GM18519 (cell line): Measurements from ENCODE around the gene TSNAX.

ENCODE experiments used
- ATAC-seq: cut with Tn5 transposase; IDR thresholded peaks from one replicate; pipeline ENCODE4 v1.9.1; 2021; ENCODE audit warnings: mild to moderate bottlenecking, moderate library complexity; ENCODE audit not compliant: unreplicated experiment, low FRiP score

Gene TSNAX

DNA sequence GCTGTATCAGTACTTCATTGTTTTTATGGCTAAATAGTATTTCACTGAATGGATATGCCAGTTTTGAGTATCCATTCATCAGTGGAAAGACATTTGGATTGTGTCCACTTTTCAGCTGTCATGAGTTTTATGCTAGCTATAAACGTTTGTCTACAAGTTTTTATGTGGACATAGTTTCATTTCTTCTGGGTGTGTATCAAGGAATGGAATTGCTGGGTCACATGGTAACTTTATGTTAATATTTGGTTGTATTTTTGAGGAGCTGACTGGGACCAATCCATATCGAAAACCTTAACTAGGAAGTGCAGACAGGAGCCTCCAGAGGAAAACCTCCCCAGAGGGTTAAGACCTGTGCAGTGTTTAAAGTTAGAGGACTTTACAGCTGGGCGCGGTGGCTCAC lies 66.3 kb downstream of the TSNAX start:
- ATAC-seq, result no peak

DNA sequence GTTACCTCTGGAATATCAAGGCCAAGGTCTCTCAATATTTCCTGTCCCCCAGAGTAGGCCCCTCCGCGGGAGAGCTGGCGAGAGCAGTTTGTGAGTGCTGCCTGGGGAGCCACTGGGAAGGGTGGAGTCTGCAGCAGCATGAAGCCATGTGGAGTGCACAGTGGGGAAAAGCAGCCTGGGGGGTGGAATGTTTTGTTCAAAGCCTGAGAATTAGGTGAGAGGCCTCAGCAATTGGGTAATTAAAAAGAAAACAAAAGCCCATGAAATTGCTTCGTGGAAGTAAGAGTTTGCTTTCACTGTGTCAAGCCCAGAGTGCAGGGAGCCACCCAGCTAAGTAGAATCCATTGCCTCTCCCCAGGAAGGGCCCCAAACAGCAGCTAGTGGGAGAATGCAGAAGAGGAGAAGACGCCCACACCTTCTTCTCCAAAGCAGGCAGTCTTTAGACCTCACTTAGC lies 67.9 kb downstream of the TSNAX start:
- ATAC-seq, result no peak

DNA sequence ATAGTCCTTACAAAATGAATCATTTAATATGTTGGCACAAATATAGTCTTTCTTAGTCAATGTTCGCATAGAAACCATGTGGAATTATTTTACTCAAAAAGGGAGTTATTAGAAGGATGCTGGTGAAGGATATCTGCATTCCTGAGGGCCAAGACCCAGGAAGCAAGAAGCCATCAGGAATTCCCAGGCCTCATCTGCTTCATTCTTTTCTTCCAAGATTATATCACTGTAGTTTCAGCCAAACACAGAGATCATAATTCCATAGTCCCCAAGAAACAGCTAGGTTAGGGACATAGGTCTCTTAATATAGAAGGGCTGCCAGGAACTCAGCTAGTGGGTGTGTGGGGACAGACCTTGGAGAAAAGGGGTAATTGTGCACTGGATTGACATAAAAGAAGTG lies 69.5 kb downstream of the TSNAX start:
- no peak for ATAC-seq

DNA sequence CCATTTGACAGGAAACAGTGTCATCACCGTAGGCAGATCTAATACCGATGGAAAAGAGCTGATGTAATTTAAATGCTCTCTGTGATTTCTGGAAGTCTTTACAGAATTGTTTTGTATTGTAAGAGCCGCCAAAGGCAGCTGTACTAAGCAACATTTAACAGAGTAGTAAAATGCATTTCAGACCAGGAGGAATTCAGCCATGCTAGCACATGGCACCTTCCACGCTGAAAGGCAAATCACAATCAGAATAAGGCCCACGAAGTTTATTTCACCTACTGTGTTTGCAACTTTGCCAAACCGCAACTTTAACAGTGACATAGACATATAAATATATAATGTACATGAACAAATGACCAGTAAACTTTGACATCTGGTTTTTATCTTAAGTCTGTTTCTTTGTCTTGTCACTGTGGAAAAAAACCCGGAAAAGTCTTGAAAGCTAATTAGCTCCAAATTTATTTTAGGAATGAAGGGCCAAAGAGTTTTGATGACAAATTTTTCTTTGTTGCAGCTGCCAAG lies 72.0 kb downstream of the TSNAX start:
- no peak for ATAC-seq

DNA sequence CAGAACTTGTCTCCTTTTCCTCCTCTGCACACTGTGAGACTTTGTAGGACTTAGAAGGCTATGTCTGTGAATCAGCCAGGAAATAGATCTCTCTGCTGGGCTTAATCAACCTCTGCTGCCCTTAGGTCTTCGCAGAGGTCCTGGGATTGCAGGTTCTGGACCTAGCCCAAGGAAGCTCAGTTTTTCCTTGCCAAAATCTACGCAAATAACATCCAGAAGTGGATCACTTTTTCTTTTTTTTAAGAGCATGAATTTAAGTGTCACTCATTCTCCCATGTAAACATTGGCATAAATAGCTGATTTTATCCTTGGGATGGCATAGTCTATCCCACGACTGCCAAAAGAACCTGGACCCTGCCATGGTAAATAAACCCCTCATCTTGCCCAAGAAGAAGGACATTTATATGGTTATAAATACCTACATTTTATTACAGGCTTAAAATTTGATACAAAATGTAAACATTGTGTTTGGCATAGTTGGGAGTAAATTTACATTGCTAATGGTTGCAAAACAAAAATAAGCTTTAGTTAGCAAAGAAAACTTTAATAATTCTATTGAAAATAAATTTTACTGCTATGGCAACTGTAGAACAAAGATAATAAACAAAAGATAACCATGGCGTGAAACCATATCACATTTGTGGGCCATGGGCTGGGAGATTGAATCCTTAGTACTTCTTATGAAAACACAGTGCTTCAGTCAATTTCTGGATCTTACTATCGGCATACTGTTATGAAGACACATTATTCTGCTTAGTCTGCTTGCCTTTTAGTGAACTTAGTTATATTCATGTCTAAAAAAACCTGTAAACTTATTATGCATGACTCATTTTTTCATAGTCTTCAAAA lies 73.6 kb downstream of the TSNAX start:
- no peak for ATAC-seq

DNA sequence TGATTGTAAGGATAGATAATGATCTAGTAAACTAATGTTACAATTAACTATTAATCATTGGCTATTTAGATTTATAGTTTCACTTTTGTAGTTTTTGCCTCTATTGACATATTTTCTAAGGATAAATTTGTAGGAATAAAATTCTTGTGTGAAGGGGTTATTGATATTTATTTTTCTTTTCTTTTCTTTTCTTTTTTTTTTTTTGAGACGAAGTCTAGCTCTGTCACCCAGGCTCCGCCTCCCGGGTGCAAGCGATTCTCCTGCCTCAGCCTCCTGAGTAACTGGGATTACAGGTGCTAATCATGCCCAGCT lies 74.2 kb downstream of the TSNAX start:
- ATAC-seq, result no peak

DNA sequence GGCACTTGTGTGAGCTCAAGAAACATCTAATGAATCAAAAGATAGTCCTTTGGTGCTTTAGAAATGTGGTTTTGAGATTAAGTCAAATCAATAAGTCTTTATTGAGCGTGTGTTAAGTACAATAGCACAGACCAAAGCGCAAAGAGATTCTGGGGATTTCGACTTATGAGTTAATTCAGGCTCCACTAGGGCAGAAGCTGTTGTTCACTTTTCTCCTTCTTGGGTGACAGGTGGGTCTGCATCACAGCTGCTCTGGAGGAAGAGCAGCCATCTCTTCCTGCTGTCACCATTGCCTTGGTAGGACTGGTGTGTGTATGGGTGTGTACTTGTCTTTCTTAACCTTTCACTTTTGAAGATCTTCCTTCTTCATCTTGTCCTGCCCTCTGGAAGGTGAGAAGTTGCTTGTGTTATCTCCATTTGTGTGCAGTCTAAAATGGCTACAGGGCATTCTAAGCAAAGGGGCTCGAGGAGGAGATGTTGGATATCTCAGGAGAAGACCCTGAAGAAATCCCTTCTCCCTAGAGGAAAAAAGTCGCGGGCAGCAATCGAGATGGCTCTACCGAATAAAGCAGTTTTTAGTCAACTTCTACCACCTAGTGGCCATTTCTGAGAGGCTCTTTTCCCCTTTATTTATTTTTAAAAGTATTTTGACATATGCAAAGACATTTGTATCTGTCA lies 75.3 kb downstream of the TSNAX start:
- peak; percentile 56 for ATAC-seq

DNA sequence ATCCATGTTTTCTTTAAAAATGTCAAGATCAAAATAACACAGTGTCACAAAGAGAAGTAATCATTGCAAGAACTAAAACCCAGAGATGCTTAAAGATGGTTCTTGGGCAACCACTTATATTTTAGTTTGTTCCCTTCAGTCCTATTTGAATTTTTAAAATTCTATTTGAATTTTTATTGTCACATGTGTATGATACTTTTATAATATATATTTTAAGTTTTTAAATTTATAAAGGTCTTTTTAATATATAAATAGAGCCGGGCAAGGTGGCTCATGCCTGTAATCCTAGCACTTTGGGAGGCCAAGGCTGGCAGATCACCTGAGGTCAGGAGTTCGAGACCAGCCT lies 75.8 kb downstream of the TSNAX start:
- ATAC-seq, result no peak

DNA sequence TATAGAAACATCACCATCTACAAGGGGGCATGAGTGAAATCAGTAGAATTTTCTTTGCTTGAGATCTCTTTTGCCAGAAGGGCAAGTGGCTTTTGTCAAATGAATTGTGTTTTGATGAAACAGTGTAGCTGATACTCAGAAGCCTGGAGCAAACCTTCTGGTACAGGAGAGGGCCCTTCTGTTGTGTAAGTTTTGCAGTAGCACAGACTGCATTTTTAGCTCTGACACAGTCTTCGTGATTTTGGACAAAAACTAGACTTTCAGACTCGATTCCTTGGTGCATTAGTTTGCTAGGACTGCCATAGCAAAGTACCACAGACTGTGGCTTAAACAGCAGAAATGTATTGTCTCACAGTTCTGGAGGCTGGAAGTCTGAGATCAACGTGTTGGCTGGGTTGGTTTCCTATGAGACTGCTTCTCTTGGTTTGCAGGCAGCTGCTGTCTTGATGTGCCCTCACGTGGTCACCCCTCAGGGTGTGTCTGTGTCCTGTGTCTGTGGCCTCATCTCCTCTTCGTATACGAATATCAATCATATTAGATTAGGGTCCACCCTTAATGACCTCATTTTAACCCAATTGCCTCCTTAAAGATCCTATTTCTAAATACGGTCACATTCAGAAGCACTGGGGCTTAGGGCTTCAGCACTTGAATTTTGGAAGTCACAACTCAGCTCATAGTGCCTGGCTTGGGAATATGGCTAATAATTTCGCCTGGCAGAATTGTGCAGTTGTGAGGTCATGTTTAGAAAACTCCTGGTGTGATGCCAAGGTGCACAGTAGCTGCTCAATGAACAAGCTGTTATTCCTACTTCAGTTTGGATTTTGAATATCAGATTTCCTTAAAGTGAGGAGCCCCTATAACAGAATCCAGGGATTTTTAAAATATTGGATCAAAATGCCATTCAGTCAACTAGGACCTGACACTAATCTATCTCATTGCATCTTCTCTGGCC lies 77.0 kb downstream of the TSNAX start:
- no peak for ATAC-seq

DNA sequence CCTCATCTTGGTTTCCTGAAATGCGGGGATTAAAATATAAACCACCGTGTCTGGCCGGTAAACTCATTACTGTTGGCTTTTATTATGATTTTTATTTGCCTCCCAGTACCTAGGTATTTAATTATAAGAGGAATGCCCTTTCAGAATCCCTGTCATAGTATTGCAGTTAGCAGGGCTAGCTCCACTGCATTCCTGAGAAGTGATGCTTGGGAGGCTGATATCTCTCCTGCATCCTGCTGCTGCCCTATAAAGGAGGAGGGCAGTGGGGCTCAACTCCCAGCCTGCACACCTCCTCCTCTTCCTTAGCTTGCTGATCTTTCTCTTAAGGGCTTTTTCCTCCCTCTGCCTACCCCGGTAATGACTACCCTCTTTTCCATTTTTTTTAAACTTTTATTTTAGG lies 78.2 kb downstream of the TSNAX start:
- no peak for ATAC-seq

DNA sequence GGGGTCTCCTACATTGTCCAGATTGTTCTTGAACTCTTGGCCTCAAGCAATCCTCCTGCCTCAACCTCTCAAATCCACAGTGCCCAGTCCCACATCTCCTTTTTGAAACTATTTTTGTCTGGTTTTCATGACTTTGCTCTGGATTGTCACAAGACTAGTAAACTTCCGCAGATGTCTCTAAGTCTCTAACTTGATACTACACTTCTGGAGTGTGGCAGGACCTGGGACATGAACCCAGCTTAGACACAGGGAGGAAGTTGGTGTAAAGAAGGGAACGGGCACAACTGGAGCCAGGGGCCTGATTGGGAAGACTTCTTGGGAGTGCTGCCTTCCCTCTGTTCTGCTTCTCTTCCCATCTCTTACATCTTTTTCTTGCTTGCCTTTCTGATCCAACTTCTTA lies 81.9 kb downstream of the TSNAX start:
- ATAC-seq, result no peak

DNA sequence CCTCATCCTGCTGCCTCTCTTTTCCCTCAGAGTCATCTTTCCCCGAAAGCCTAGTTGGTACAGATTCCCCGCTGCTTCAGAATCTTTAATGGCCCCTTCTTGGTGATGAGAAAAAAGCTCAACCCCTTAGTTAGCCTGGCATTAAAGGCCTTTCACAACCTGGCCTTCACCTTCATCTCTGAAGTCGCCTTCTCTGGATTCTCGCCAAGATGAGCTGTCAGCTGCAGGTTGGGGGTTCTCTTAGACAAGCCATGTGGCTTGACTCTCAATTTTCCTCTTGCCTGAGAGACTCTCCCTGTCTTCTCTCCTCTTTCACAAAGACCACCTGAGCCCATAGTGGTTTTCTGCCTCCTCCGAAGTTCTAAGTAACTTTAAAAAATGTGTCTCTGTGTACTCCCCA lies 82.6 kb downstream of the TSNAX start:
- no peak for ATAC-seq

DNA sequence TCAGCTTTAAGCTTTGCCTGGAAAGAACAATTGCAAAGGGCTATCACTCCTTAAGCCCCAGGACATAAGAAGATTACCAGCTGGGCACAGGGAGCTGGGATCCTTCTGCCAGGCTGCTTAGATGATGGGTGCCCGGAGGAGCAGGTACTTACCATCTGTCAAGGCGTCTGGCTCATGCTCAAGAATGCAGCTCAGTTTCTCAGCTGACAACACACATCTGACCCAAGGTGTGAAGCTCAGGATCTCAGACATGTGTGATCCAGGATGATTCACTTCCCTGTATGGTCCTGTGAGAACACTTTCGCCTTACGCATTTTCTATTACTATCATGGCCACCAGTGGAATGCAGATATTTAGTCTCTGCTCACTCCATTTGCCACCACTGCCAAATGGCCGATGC lies 83.4 kb downstream of the TSNAX start:
- ATAC-seq, result no peak

DNA sequence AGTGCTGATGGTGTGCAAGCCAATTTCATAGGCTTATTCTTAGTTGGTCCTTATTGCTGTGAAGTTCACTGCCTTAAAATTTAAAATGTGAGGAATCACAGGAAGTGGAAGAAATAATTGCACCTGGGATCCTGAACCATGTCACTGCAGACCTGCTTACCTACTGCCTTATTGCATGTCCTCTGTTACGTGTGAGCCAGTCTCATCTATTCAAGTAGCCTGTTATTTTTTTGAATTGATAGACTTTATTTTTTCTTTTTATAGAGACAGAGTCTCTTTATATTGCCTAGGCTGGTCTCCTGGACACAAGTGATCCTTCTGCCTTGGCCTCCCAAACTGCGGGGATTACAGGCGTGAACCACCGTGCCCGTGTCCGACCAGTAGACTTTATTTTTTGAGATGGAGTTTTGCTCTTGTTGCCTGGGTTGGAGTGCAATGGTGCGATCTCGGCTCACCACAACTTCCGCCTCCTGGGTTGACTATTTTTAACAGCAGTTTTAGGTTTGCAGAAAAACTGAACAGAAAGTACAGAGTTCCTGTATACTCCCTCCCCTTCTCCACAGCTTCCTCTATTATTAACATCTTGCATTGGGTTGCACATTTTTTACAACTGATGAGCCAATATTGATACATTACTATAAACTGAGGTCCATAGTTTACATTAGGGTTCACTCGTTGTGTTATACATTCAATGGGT lies 84.1 kb downstream of the TSNAX start:
- ATAC-seq, result peak; percentile 91

DNA sequence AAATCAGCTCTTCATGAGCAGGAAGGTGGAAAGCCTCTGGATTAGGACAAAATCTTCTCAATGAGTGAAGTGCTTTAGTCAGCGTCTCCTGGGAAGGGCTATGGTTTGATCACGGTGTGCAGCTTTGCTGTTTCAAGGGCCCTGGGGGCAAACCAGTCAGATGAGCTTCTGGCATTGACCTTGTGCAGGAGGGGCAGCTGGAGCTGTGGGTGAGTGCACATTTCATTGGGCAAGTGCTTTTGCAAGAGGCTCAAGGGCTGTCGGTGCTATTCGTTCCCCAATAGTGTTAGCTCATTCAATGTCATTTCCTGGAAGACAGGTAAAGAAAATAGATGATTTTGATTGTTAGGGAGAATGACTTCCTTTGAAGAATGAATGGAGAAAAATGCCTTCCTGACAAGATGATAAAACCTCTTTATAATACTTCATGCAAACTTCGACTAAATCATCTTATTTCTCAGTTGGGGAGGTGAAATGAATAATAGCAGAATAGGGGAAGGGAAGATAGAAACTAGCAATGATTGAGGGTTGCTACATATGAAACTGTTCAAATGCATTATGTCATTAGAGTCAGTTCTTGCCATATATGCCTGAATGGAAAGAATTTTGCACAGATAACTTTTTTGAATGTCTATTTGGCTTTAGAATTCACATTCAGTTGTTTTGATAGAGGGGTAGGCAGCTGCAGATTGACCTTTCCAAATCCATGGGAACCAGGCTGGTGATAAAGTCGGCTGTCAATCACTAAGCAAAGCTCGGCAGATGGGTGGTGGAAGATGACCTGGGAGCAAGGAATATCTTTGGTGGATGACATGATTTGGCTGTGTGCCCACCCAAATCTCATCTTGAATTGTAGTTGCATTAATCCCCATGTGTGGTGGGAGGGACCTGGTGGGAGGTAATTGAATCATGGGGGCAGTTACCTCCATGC lies 85.2 kb downstream of the TSNAX start:
- no peak for ATAC-seq
